CD14-positive monocyte (primary cell): ENCODE data around the gene NOP56. TPM values are rescaled to one million over a fixed set of nuclear protein-coding genes. Genes with fewer than 3 reads are reported as not detected.

Experiments used
- DNase-seq, 3 donors: peaks; one replicate each; pipeline ENCODE4 v3.0.0-alpha.2; 2011 to 2022
- H2AFZ ChIP-seq: 2 replicates; pipeline ENCODE4 v1.6.0; 2012; ENCODE audit warnings: mild to moderate bottlenecking, low read depth, low read length, inconsistent platforms; ENCODE audit not compliant: insufficient read depth, poor library complexity, severe bottlenecking
- H3K27ac ChIP-seq, 2 donors: 1 replicate in 1 of 2; 2 replicates in 1 of 2; pipeline ENCODE4 v1.5.1; 2012 to 2013; ENCODE audit warnings: low read length in 2 of 2, control low read depth in 1 of 2, inconsistent platforms in 1 of 2, low read depth in 1 of 2, mild to moderate bottlenecking in 1 of 2
- H3K27me3 ChIP-seq, 2 donors: one replicate each; pipeline versions ENCODE4 v1.6.0 to v1.6.1; 2011 to 2013; ENCODE audit warnings: low read length in 2 of 2; ENCODE audit not compliant: control insufficient read depth in 2 of 2, insufficient read depth in 2 of 2
- H3K36me3 ChIP-seq, 2 donors: replicated peaks in 1 of 2; 1 replicate in 1 of 2; 2 replicates in 1 of 2; pipeline versions ENCODE4 v1.5.1 to v1.6.1; 2012 to 2013; ENCODE audit warnings: low read length in 2 of 2, control low read depth in 1 of 2, inconsistent platforms in 1 of 2, mild to moderate bottlenecking in 1 of 2; ENCODE audit not compliant: insufficient read depth in 2 of 2, control insufficient read depth in 1 of 2
- H3K4me1 ChIP-seq, 2 donors: 1 replicate in 1 of 2; 2 replicates in 1 of 2; pipeline versions ENCODE4 v1.5.1 to v1.6.1; 2012 to 2013; ENCODE audit warnings: low read length in 2 of 2, control low read depth in 1 of 2, inconsistent platforms in 1 of 2, mild to moderate bottlenecking in 1 of 2, moderate library complexity in 1 of 2; ENCODE audit not compliant: insufficient read depth in 2 of 2, control insufficient read depth in 1 of 2
- H3K4me2 ChIP-seq: replicated peaks from 2 replicates; pipeline ENCODE3; 2012; ENCODE audit warnings: low read length, moderate library complexity, mild to moderate bottlenecking; ENCODE audit not compliant: poor library complexity, severe bottlenecking; ENCODE audit errors: extremely low read depth
- H3K4me3 ChIP-seq, 3 experiments: fragments of 200-600 bp in 1 of 3; sonication (generic) in 1 of 3; replicated peaks in 1 of 3; 1 replicate in 2 of 3; 2 replicates in 1 of 3; pipeline ENCODE4 v1.5.1; 2011 to 2013; ENCODE audit warnings: low read length in 3 of 3, mild to moderate bottlenecking in 3 of 3, control low read depth in 2 of 3, low read depth in 2 of 3, inconsistent platforms in 1 of 3, moderate library complexity in 1 of 3
- H3K79me2 ChIP-seq: 2 replicates; pipeline ENCODE4 v1.6.0; 2012; ENCODE audit warnings: mild to moderate bottlenecking, control low read depth, inconsistent platforms, low read length, moderate library complexity; ENCODE audit not compliant: insufficient read depth
- H3K9ac ChIP-seq: 2 replicates; pipeline ENCODE4 v1.6.0; 2017; ENCODE audit warnings: low read length, mild to moderate bottlenecking; ENCODE audit not compliant: insufficient read depth, poor library complexity, severe bottlenecking
- H3K9me3 ChIP-seq, 2 donors: replicated peaks in 1 of 2; 1 replicate in 1 of 2; 2 replicates in 1 of 2; pipeline versions ENCODE4 v1.5.1 to v1.6.1; 2012 to 2013; ENCODE audit warnings: low read length in 2 of 2, control low read depth in 1 of 2; ENCODE audit not compliant: control insufficient read depth in 1 of 2, insufficient read depth in 1 of 2
- H4K20me1 ChIP-seq: 2 replicates; pipeline ENCODE4 v1.6.0; 2012; ENCODE audit warnings: mild to moderate bottlenecking, low read length, control low read depth, moderate library complexity; ENCODE audit not compliant: insufficient read depth
- H3K27ac Mint-ChIP-seq, 7 donors: one replicate each; pipeline ENCODE4 v1.8.0; 2020; ENCODE audit warnings: mild to moderate bottlenecking in 7 of 7, mixed read lengths in 7 of 7, moderate library complexity in 6 of 7, inconsistent platforms in 2 of 7
- H3K27me3 Mint-ChIP-seq, 3 donors: one replicate each; pipeline ENCODE4 v1.8.0; 2021 to 2022; ENCODE audit warnings: low read depth in 3 of 3, mild to moderate bottlenecking in 3 of 3, mixed read lengths in 3 of 3, moderate library complexity in 3 of 3, inconsistent platforms in 1 of 3
- H3K36me3 Mint-ChIP-seq, 2 donors: one replicate each; pipeline ENCODE4 v1.8.0; 2020; ENCODE audit warnings: mixed read lengths in 2 of 2, inconsistent platforms in 1 of 2, mild to moderate bottlenecking in 1 of 2
- H3K4me1 Mint-ChIP-seq: one replicate; pipeline ENCODE4 v1.8.0; 2020; ENCODE audit warnings: mild to moderate bottlenecking, mixed read lengths
- H3K4me3 Mint-ChIP-seq, 2 donors: one replicate each; pipeline ENCODE4 v1.8.0; 2020; ENCODE audit warnings: mild to moderate bottlenecking in 2 of 2, mixed read lengths in 2 of 2, moderate library complexity in 1 of 2
- H3K9me3 Mint-ChIP-seq, 7 donors: one replicate each; pipeline ENCODE4 v1.8.0; 2020 to 2022; ENCODE audit warnings: mixed read lengths in 7 of 7, mild to moderate bottlenecking in 6 of 7, moderate library complexity in 6 of 7, inconsistent platforms in 2 of 7
- CTCF ChIP-seq: fragments of 200-600 bp; IDR thresholded peaks from one replicate; pipeline ENCODE4 v1.8.0; 2022; ENCODE audit warnings: antibody characterized with exemption, mild to moderate bottlenecking
- WGBS: methylation state at CpG from one replicate; pipeline ENCODE4 v1.1.5; 2013; ENCODE audit warnings: missing lambda C conversion rate; ENCODE audit not compliant: insufficient coverage; 5-methylcytosine and 5-hydroxymethylcytosine counted together
- intact Hi-C, 2 donors: fragments of 100-400 bp; cut with micrococcal nuclease; formaldehyde crosslinking; loops; one replicate each; pipeline versions ENCODE4 v1.15.0 to v1.15.1; 2023
- polyA plus RNA-seq, 3 donors: library from polyadenylated mRNA; depleted of rRNA in 1 of 3; unstranded in 2 of 3; stranded (reverse) in 1 of 3; fragments of 300-500 nt in 2 of 3; fragments of >200 nt in 1 of 3; fragmentation: Illumina TruSeq in 2 of 3; gene quantifications; 1 replicate in 2 of 3; 2 replicates in 1 of 3; pipeline ENCODE4 v1.2.3, GENCODE V29; 2012 to 2021

The NOP56 gene
- polyA plus RNA-seq, 3 donors: 27.3 to 102 (median 33.1) TPM

GRCh38 chr20:2699775-2700413 is 47.5 kb downstream of the NOP56 start:
- Histone ChIP-seq H3K79me2 (no peaks in the 10 kb centered on the region), H3K27ac (no peak overlapping the region), H3K9ac (no peak overlapping the region), H2AFZ (no peak overlapping the region), H3K27me3 (peaks cover 9 to 24% of the 10 kb centered on the region in 2 donors), H3K9me3 (peaks cover 4% of the 10 kb centered on the region in 2 donors), H3K4me1 (no peaks in the 10 kb centered on the region), H3K36me3 (no peaks in the 10 kb centered on the region), H4K20me1 (no peaks in the 10 kb centered on the region), H3K4me3 (no peak overlapping the region), H3K4me2 (no peak overlapping the region)
- Mint-ChIP-seq H3K9me3 (peaks cover 0 to 13% (median 8%) of the 10 kb centered on the region in 7 donors), H3K36me3 (no peaks in the 10 kb centered on the region), H3K4me1 (no peaks in the 10 kb centered on the region), H3K27ac (no peak overlapping the region), H3K4me3 (no peak overlapping the region), H3K27me3 (peaks cover 24 to 48% (median 40%) of the 10 kb centered on the region in 3 donors)
- WGBS: 93% methylated on average over 3 of the region's 5 CpGs
- DNase-seq: no peak
- intact Hi-C loops: no loop called here
- no peak for TF ChIP-seq CTCF

GRCh38 chr20:2700913-2701620 is 48.6 kb downstream of the NOP56 start:
- TF ChIP-seq CTCF: no peak
- Histone ChIP-seq H2AFZ (no peak overlapping the region), H4K20me1 (no peaks in the 10 kb centered on the region), H3K27ac (no peak overlapping the region), H3K4me2 (no peak overlapping the region), H3K9ac (no peak overlapping the region), H3K36me3 (no peaks in the 10 kb centered on the region), H3K79me2 (no peaks in the 10 kb centered on the region), H3K4me1 (no peaks in the 10 kb centered on the region), H3K9me3 (peaks cover 0 to 4% of the 10 kb centered on the region in 2 donors), H3K27me3 (peaks cover 0 to 12% of the 10 kb centered on the region in 2 donors), H3K4me3 (no peak overlapping the region)
- 95% methylated on average over 8 of the region's 9 CpGs for WGBS
- H3K36me3 Mint-ChIP-seq: no peaks in the 10 kb centered on the region
- no peak overlapping the region for H3K4me3 Mint-ChIP-seq
- DNase-seq: no peak
- H3K9me3 Mint-ChIP-seq: peaks cover 0 to 10% (median 6%) of the 10 kb centered on the region in 7 donors
- intact Hi-C loops: no loop called here
- peaks cover 14 to 36% (median 28%) of the 10 kb centered on the region in 3 donors for H3K27me3 Mint-ChIP-seq
- H3K4me1 Mint-ChIP-seq: no peaks in the 10 kb centered on the region
- H3K27ac Mint-ChIP-seq: no peak overlapping the region
